RWPE2 (cell line): ENCODE measurements around the gene POLE.

ENCODE experiments used
- ATAC-seq: fragments of 200-7000 bp; cut with Tn5 transposase; 3 replicates; pipeline ENCODE4 v1.9.1; 2021; ENCODE audit warnings: low read depth
- DNase-seq: peaks from one replicate; pipeline ENCODE4 v3.0.0-alpha.2; 2020; ENCODE audit warnings: low spot score
- H3K27ac ChIP-seq: fragments of 450-650 bp; 2 replicates; pipeline ENCODE4 v1.5.1; 2017; ENCODE audit warnings: mild to moderate bottlenecking; ENCODE audit not compliant: poor library complexity, severe bottlenecking
- H3K27me3 ChIP-seq: fragments of 250-450 bp; sonication (Bioruptor Pico); 2 replicates; pipeline ENCODE4 v1.5.1; 2021; ENCODE audit warnings: mild to moderate bottlenecking, moderate library complexity; ENCODE audit not compliant: insufficient read depth, poor library complexity, severe bottlenecking
- H3K36me3 ChIP-seq: fragments of 250-450 bp; sonication (Bioruptor Pico); 2 replicates; pipeline ENCODE4 v1.5.1; 2020; ENCODE audit warnings: low read depth, mild to moderate bottlenecking, moderate library complexity
- H3K4me1 ChIP-seq: fragments of 250-450 bp; sonication (Bioruptor Pico); 2 replicates; pipeline ENCODE4 v1.5.1; 2021; ENCODE audit warnings: mild to moderate bottlenecking, moderate library complexity; ENCODE audit not compliant: insufficient read depth, poor library complexity, severe bottlenecking
- H3K4me3 ChIP-seq: fragments of 250-450 bp; sonication (Bioruptor Pico); 2 replicates; pipeline ENCODE4 v1.5.1; 2021; ENCODE audit warnings: mild to moderate bottlenecking, moderate library complexity; ENCODE audit not compliant: severe bottlenecking
- H3K9me3 ChIP-seq: fragments of 250-450 bp; sonication (Bioruptor Pico); 2 replicates; pipeline ENCODE4 v1.5.1; 2021; ENCODE audit warnings: mild to moderate bottlenecking, moderate library complexity; ENCODE audit not compliant: severe bottlenecking
- TF ChIP-seq, protein P1 (sequence below): fragments of 450-650 bp; IDR thresholded peaks from one replicate; pipeline ENCODE4 v1.5.1; 2017; ENCODE audit warnings: mild to moderate bottlenecking, moderate library complexity; ENCODE audit not compliant: poor library complexity, severe bottlenecking

The POLE gene

DNA sequence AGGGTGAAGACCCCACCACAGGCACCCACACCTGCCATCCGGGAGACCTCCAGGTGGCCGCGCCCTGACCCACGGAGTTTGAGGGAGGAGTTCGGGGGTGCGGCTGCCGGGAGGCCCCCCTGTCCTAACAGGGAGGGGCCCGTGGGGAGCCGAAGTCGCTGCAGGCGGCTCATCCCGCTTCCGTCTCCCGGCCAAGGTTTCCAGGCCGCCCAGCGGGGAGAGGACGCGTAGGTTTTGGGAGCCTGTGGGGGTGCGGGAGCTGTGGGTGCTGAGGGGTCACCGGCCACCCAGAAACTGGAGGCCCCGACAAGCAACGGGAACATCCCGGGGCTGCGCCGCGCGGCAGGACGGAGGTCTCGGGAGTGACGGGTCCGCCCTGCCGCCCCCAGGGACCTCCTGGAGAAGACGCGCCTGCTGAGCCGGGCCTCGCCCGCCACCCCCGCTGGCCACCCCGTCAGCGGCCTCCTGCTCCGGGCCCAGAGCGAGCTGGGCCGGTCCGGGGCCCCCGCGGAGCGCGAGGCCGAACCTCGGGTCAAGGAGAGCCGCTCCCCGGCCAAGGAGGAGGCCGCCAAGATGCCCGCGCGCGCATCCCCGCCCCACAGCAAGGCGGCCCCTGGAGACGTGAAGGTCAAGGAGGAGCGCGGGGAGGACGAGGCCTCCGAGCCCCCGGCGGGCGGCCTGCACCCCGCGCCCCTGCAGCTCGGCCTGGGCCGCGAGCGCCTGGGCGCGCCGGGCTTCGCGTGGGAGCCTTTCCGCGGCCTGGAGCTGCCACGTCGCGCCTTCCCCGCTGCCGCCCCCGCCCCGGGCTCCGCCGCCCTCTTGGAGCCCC lies 104.3 kb downstream of the POLE start:
- no peaks in the 10 kb centered on the region for H3K4me1 ChIP-seq
- H3K36me3 ChIP-seq = peaks cover 2% of the 10 kb centered on the region; the same call in 1 of the 2 replicates
- TF ChIP-seq, protein P1, sequence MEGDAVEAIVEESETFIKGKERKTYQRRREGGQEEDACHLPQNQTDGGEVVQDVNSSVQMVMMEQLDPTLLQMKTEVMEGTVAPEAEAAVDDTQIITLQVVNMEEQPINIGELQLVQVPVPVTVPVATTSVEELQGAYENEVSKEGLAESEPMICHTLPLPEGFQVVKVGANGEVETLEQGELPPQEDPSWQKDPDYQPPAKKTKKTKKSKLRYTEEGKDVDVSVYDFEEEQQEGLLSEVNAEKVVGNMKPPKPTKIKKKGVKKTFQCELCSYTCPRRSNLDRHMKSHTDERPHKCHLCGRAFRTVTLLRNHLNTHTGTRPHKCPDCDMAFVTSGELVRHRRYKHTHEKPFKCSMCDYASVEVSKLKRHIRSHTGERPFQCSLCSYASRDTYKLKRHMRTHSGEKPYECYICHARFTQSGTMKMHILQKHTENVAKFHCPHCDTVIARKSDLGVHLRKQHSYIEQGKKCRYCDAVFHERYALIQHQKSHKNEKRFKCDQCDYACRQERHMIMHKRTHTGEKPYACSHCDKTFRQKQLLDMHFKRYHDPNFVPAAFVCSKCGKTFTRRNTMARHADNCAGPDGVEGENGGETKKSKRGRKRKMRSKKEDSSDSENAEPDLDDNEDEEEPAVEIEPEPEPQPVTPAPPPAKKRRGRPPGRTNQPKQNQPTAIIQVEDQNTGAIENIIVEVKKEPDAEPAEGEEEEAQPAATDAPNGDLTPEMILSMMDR = no peak
- no peak overlapping the region for H3K4me3 ChIP-seq
- H3K27me3 ChIP-seq = no peaks in the 10 kb centered on the region
- H3K9me3 ChIP-seq = no peaks in the 10 kb centered on the region
- DNase-seq = no peak
- no peak for ATAC-seq
- H3K27ac ChIP-seq = no peak overlapping the region

DNA sequence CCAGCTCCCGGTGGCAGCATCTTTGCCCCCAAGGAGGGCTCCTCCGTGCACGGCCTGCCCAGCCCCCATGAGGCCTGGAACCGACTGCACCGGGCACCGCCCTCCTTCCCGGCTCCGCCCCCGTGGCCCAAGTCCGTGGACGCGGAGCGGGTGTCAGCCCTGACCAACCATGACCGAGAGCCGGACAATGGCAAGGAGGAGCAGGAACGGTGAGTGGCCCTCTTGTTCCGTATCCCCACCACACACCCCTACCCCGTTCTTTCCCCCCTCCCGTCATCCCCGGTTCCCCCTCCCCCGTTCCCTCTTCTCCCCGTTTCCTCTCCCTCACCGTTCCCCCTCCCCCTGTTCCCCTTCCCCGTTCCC lies 105.1 kb downstream of the POLE start:
- TF ChIP-seq, protein P1 = no peak
- no peak overlapping the region for H3K27ac ChIP-seq
- H3K4me1 ChIP-seq = no peaks in the 10 kb centered on the region
- no peaks in the 10 kb centered on the region for H3K9me3 ChIP-seq
- DNase-seq = no peak
- no peak overlapping the region for H3K4me3 ChIP-seq
- H3K27me3 ChIP-seq = no peaks in the 10 kb centered on the region
- peaks cover 4% of the 10 kb centered on the region; the same call in 1 of the 2 replicates for H3K36me3 ChIP-seq
- no peak for ATAC-seq

DNA sequence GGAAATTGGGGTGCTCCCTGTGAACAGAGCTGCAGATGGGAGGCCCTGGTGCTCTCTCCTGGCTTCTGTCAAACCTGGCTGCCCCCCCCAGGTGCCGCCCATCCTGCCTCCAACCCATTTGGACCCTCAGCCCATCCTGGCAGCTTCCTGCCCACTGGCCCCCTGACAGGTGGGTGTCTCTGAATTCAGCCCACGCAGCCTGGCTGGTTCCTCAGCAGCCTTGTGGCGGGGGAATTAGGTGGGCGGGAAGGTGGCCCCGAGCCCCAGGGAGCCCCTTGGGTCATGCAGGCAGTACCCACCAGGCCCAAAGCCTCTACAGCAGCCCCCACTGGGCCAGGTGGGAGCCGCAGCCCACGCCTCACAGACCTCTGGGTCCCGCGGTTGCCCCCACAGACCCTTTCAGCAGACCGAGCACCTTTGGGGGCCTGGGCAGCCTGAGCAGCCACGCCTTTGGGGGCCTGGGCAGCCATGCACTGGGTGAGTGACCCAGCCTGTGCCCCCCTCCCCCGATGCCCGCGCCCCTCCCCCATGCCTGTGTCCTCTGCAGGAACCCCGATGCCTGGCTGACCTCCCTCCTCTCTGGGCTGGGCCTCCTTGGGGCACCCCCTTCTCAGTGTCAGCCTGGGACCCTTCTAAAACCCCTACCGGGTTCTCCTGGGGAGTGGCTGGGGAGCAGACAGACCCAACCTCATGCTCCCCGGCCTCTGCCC lies 105.6 kb downstream of the POLE start:
- TF ChIP-seq, protein P1 = no peak
- H3K36me3 ChIP-seq = peaks cover 6% of the 10 kb centered on the region
- DNase-seq = no peak
- H3K27ac ChIP-seq = no peak overlapping the region
- H3K4me3 ChIP-seq = no peak overlapping the region
- ATAC-seq = no peak
- no peaks in the 10 kb centered on the region for H3K27me3 ChIP-seq
- no peaks in the 10 kb centered on the region for H3K4me1 ChIP-seq
- no peaks in the 10 kb centered on the region for H3K9me3 ChIP-seq

DNA sequence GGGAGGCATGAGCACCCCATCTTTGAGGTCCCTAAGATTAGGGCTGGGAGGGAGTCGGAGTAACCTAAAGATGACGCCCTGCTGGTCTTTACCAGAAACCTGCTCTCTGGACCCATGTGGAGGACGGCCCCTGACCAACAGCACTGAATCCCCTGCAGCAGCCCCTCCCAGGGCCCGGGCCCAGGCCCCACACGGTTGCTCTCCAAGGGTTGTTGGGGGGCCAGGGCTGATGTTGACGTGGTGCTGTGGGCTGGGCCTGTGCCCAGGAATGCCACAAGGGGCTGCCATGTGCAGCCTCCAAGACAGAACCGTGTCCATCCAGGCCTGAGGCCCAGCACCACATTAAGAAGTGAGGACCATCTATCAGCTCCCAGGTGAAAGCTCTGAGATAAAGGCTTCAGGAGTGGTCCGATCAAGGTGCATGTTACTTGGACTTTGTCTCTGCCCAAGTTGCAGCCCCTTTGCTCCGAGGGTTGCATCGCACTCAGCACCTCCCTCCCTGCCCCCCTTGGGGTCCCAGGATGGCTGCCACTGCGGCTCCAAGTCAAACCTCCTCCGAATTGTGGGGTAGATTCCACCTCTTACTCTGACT lies 106.3 kb downstream of the POLE start:
- Histone ChIP-seq H3K9me3 (no peaks in the 10 kb centered on the region), H3K27me3 (no peaks in the 10 kb centered on the region), H3K27ac (no peak overlapping the region), H3K4me3 (no peak overlapping the region), H3K36me3 (peaks cover 10% of the 10 kb centered on the region), H3K4me1 (no peaks in the 10 kb centered on the region)
- ATAC-seq (no peak), DNase-seq (no peak)
- TF ChIP-seq, protein P1 = no peak

DNA sequence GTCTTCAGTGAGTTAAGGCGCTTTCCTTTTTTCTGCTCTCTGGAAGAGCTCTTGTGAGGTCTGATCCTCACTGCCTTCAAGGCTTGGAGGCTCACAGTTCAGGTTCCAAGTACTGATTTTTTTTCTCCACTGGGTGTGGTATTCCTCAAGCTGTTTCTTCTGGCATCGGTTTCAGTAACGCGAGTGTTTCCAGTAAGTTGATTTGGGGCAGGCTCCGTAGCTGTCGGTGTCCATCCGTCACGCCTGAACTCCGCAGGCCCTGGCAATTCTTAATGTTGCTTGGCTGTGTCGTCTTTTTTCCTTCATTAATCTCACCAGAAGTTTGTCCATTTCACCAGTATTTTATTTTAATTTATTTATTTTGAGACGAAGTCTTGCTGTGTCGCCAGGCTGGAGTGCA lies 107.4 kb downstream of the POLE start:
- DNase-seq (no peak), ATAC-seq (no peak)
- peaks cover 10% of the 10 kb centered on the region for H3K36me3 ChIP-seq
- TF ChIP-seq, protein P1 = no peak
- H3K9me3 ChIP-seq = no peaks in the 10 kb centered on the region
- no peak overlapping the region for H3K27ac ChIP-seq
- no peaks in the 10 kb centered on the region for H3K27me3 ChIP-seq
- no peaks in the 10 kb centered on the region for H3K4me1 ChIP-seq
- no peak overlapping the region for H3K4me3 ChIP-seq
